GM23338 (cell line): ENCODE measurements around the gene ADGRD1. TPM values are rescaled to one million over a fixed set of nuclear protein-coding genes. Genes with fewer than 3 reads are reported as not detected.

ENCODE experiments used
- ATAC-seq: fragments of 200-7000 bp; cut with Tn5 transposase; 3 replicates; pipeline ENCODE4 v1.9.1; 2020
- DNase-seq: peaks from one replicate; pipeline ENCODE4 v3.0.0-alpha.2; 2015; ENCODE audit warnings: low spot score
- H2AFZ ChIP-seq: fragments of 200-600 bp; sonication (generic); 2 replicates; pipeline ENCODE4 v1.8.0; 2016; ENCODE audit warnings: antibody characterized with exemption, mild to moderate bottlenecking, moderate library complexity
- H3F3A ChIP-seq: fragments of 200-600 bp; sonication (generic); replicated peaks from 2 replicates; pipeline ENCODE4 v1.8.0; 2017; ENCODE audit warnings: antibody characterized with exemption, mixed run types, low read depth
- H3K27ac ChIP-seq: fragments of 200-600 bp; sonication (generic); 2 replicates; pipeline ENCODE4 v1.6.1; 2016; ENCODE audit warnings: low read depth
- H3K27me3 ChIP-seq: fragments of 200-600 bp; sonication (generic); 2 replicates; pipeline ENCODE4 v1.8.0; 2016; ENCODE audit warnings: mild to moderate bottlenecking, mixed run types, moderate library complexity; ENCODE audit not compliant: insufficient read depth
- H3K36me3 ChIP-seq: fragments of 200-600 bp; sonication (generic); 2 replicates; pipeline ENCODE4 v1.8.0; 2016; ENCODE audit warnings: mild to moderate bottlenecking; ENCODE audit not compliant: insufficient read depth
- H3K4me1 ChIP-seq: fragments of 200-600 bp; sonication (generic); 2 replicates; pipeline ENCODE4 v1.8.0; 2016; ENCODE audit warnings: mild to moderate bottlenecking, moderate library complexity; ENCODE audit not compliant: insufficient read depth
- H3K4me2 ChIP-seq: fragments of 200-600 bp; sonication (generic); 2 replicates; pipeline ENCODE4 v1.7.1; 2017; ENCODE audit warnings: mixed run types
- H3K4me3 ChIP-seq: fragments of 200-600 bp; sonication (generic); 2 replicates; pipeline ENCODE4 v1.6.1; 2016; ENCODE audit warnings: mixed run types
- H3K79me2 ChIP-seq: fragments of 200-600 bp; sonication (generic); replicated peaks from 2 replicates; pipeline ENCODE4 v1.8.0; 2017; ENCODE audit warnings: mild to moderate bottlenecking; ENCODE audit not compliant: insufficient read depth
- H3K9me2 ChIP-seq: fragments of 200-600 bp; sonication (generic); 2 replicates; pipeline ENCODE4 v1.8.0; 2017; ENCODE audit not compliant: insufficient read depth
- H4K20me1 ChIP-seq: fragments of 200-600 bp; sonication (generic); replicated peaks from 2 replicates; pipeline ENCODE4 v1.8.0; 2017; ENCODE audit warnings: mild to moderate bottlenecking; ENCODE audit not compliant: insufficient read depth
- H3K27ac Mint-ChIP-seq: 2 replicates; pipeline ENCODE4 v1.8.0; 2020; ENCODE audit warnings: inconsistent platforms, mild to moderate bottlenecking, moderate library complexity, mixed read lengths
- H3K27me3 Mint-ChIP-seq: 3 replicates; pipeline ENCODE4 v1.8.0; 2022; ENCODE audit warnings: low read depth, mild to moderate bottlenecking, moderate library complexity, mixed read lengths, inconsistent platforms; ENCODE audit not compliant: insufficient read depth, poor library complexity
- H3K36me3 Mint-ChIP-seq: 3 replicates; pipeline ENCODE4 v1.8.0; 2021; ENCODE audit warnings: low read depth, mild to moderate bottlenecking, inconsistent platforms, moderate library complexity, mixed read lengths
- H3K4me1 Mint-ChIP-seq: 3 replicates; pipeline ENCODE4 v1.8.0; 2020; ENCODE audit warnings: mild to moderate bottlenecking, inconsistent platforms, mixed read lengths
- H3K4me3 Mint-ChIP-seq: 3 replicates; pipeline ENCODE4 v1.8.0; 2021; ENCODE audit warnings: moderate library complexity, mild to moderate bottlenecking, inconsistent platforms, mixed read lengths
- H3K9me3 Mint-ChIP-seq: 3 replicates; pipeline ENCODE4 v1.8.0; 2020; ENCODE audit warnings: moderate library complexity, mild to moderate bottlenecking, inconsistent platforms, mixed read lengths
- CREB1 ChIP-seq: fragments of 250-450 bp; sonication (Bioruptor Pico); IDR thresholded peaks from 2 replicates; pipeline ENCODE4 v1.5.0; 2020; ENCODE audit warnings: low read depth, mild to moderate bottlenecking, moderate library complexity
- CTCF ChIP-seq, 2 experiments: fragments of 200-600 bp in 1 of 2; sonication (generic) in 1 of 2; conservative IDR thresholded peaks; 2 replicates each; pipeline versions ENCODE4 v1.5.1 to v1.6.1; 2016 to 2017; ENCODE audit warnings: antibody characterized with exemption in 2 of 2, low read depth in 2 of 2, mild to moderate bottlenecking in 2 of 2, moderate library complexity in 1 of 2
- ETS1 ChIP-seq: IDR thresholded peaks from 2 replicates; pipeline ENCODE4 v1.6.1; 2016; ENCODE audit warnings: antibody characterized with exemption
- EZH2 ChIP-seq: fragments of 200-600 bp; sonication (generic); IDR thresholded peaks from one replicate; pipeline ENCODE4 v1.8.0; 2017; ENCODE audit warnings: antibody characterized with exemption, mild to moderate bottlenecking, low read depth; ENCODE audit not compliant: unreplicated experiment
- EZH2phosphoT487 ChIP-seq: fragments of 200-600 bp; sonication (generic); IDR thresholded peaks from one replicate; pipeline ENCODE4 v1.8.1; 2018; ENCODE audit warnings: antibody characterized with exemption; ENCODE audit not compliant: unreplicated experiment
- JUNB ChIP-seq: IDR thresholded peaks from one replicate; pipeline ENCODE4 v1.6.1; 2016; ENCODE audit warnings: antibody characterized with exemption; ENCODE audit not compliant: unreplicated experiment
- NANOG ChIP-seq: IDR thresholded peaks from 2 replicates; pipeline ENCODE4 v1.6.1; 2016; ENCODE audit warnings: antibody characterized with exemption, borderline replicate concordance
- POLR2AphosphoS5 ChIP-seq: IDR thresholded peaks from 2 replicates; pipeline ENCODE4 v1.6.1; 2016; ENCODE audit warnings: antibody characterized with exemption, low read depth
- REST ChIP-seq: IDR thresholded peaks from one replicate; pipeline ENCODE4 v1.6.1; 2018; ENCODE audit warnings: antibody characterized with exemption; ENCODE audit not compliant: unreplicated experiment
- STAT1 ChIP-seq: IDR thresholded peaks from one replicate; pipeline ENCODE4 v1.6.1; 2016; ENCODE audit warnings: antibody characterized with exemption; ENCODE audit not compliant: unreplicated experiment
- ZNF114 ChIP-seq: fragments of 250-450 bp; sonication (Bioruptor Pico); IDR thresholded peaks from 2 replicates; pipeline ENCODE4 v1.5.0; 2020; ENCODE audit warnings: mild to moderate bottlenecking, moderate library complexity
- ZNF331 ChIP-seq: fragments of 250-450 bp; sonication (Bioruptor Pico); IDR thresholded peaks from 2 replicates; pipeline ENCODE4 v1.5.0; 2020; ENCODE audit warnings: low read depth, mild to moderate bottlenecking, moderate library complexity
- ZNF462 ChIP-seq: fragments of 250-450 bp; sonication (Bioruptor Pico); IDR thresholded peaks from 2 replicates; pipeline ENCODE4 v1.5.0; 2020; ENCODE audit warnings: mild to moderate bottlenecking, moderate library complexity
- polyA plus RNA-seq: library from polyadenylated mRNA; unstranded; fragments of >200 nt; fragmentation: Nextera tagmentation; extraction: Ambion mirVana; gene quantifications from 2 replicates; pipeline ENCODE4 v1.2.1, GENCODE V29; 2016
- total RNA-seq: library from RNA; depleted of rRNA; stranded (reverse); fragments of >200 nt; shearing (Covaris generic); gene quantifications from 2 replicates; pipeline ENCODE4 v1.2.3, GENCODE V29; 2014

The ADGRD1 gene
- total and polyA plus RNA-seq, 2 experiments from 2014 or later, result 1.4 TPM; not detected in 1

GRCh38 chr12:130966443-130967030 lies 12.8 kb downstream of the ADGRD1 start:
- Mint-ChIP-seq H3K27me3 (peaks cover 11% of the 10 kb centered on the region), H3K4me3 (no peak overlapping the region), H3K36me3 (no peaks in the 10 kb centered on the region), H3K4me1 (no peaks in the 10 kb centered on the region), H3K27ac (no peak overlapping the region), H3K9me3 (no peaks in the 10 kb centered on the region)
- Histone ChIP-seq H3K4me1 (no peaks in the 10 kb centered on the region), H3K79me2 (no peaks in the 10 kb centered on the region), H3K27ac (no peak overlapping the region), H3K4me2 (no peak overlapping the region), H3K27me3 (no peaks in the 10 kb centered on the region), H3K4me3 (no peak overlapping the region), H4K20me1 (no peaks in the 10 kb centered on the region), H3K9me2 (no peaks in the 10 kb centered on the region), H2AFZ (no peak overlapping the region), H3K36me3 (no peaks in the 10 kb centered on the region; the same call in 1 of the 2 replicates), H3F3A (no peaks in the 10 kb centered on the region)
- DNase-seq (no peak), ATAC-seq (no peak)
- TF ChIP-seq ZNF114, result no peak
- no peak for TF ChIP-seq ZNF462 (CRISPR knock-in tag)
- no peak for TF ChIP-seq CTCF (conservative IDR thresholded peaks at IDR 0.05; ENCODE audit: low read depth in 2 of 2)
- TF ChIP-seq CREB1 (CRISPR knock-in tag), result no peak
- no peak for TF ChIP-seq STAT1
- TF ChIP-seq POLR2AphosphoS5, result no peak
- TF ChIP-seq ZNF331 (CRISPR knock-in tag), result no peak
- TF ChIP-seq EZH2, result no peak
- no peak for TF ChIP-seq NANOG
- no peak for TF ChIP-seq ETS1
- TF ChIP-seq REST, result no peak
- TF ChIP-seq JUNB, result no peak
- no peak for TF ChIP-seq EZH2phosphoT487
